SK-N-MC (cell line): ENCODE results near the gene ZNF483.

ENCODE experiments used
- EZH2 ChIP-seq: fragments of 200-600 bp; sonication (generic); IDR thresholded peaks from one replicate; pipeline ENCODE4 v1.6.1; 2017; ENCODE audit warnings: antibody characterized with exemption
- FOXP2 ChIP-seq: optimal IDR thresholded peaks from 2 replicates; pipeline ENCODE3; 2011; ENCODE audit warnings: mild to moderate bottlenecking, moderate library complexity; ENCODE audit not compliant: insufficient read depth; ENCODE audit errors: extremely low read length, control extremely low read depth
- POLR2AphosphoS5 ChIP-seq: IDR thresholded peaks from 2 replicates; pipeline ENCODE4 v1.6.1; 2012; ENCODE audit warnings: mild to moderate bottlenecking, low read depth, low read length, borderline replicate concordance

- TF ChIP-seq EZH2 (no peak), POLR2AphosphoS5 (no peak), FOXP2 (no peak)
These were observed 79.2 kb downstream of the ZNF483 start for GRCh38 chr9:111604054-111604615.
